Measurements from ENCODE around the gene PLCXD1.
"Not testable (repeated sequence)": the region's sequence is repeated elsewhere in the genome, so short reads cannot be mapped to it uniquely, and the experiment has no call there.

Gene PLCXD1

GRCh38 chrX:336227-336626 lies 55.0 kb downstream of the PLCXD1 start:
- DNase-seq: no peak

GRCh38 chrX:337331-337831 lies 56.2 kb downstream of the PLCXD1 start:
- DNase-seq: no peak

GRCh38 chrX:338281-338835 lies 57.2 kb downstream of the PLCXD1 start:
- no peak for DNase-seq

- no peak for DNase-seq
These were observed 57.7 kb downstream of the PLCXD1 start for GRCh38 chrX:338836-339400.

GRCh38 chrX:340121-340520 lies 58.9 kb downstream of the PLCXD1 start:
- no peak for DNase-seq

GRCh38 chrX:340641-341423 lies 59.7 kb downstream of the PLCXD1 start:
- DNase-seq: no peak

GRCh38 chrX:341541-342101 lies 60.4 kb downstream of the PLCXD1 start:
- DNase-seq: no peak

GRCh38 chrX:344371-344901 lies 63.3 kb downstream of the PLCXD1 start:
- no peak for DNase-seq

- no peak for DNase-seq
These were observed 64.1 kb downstream of the PLCXD1 start for GRCh38 chrX:345020-345925.

GRCh38 chrX:346034-346813 lies 65.0 kb downstream of the PLCXD1 start:
- DNase-seq: no peak

- no peak for DNase-seq
These were observed 66.4 kb downstream of the PLCXD1 start for GRCh38 chrX:347351-348117.

- no peak for DNase-seq
These were observed 67.4 kb downstream of the PLCXD1 start for GRCh38 chrX:348461-349117.

GRCh38 chrX:349196-349595 lies 68.0 kb downstream of the PLCXD1 start:
- DNase-seq: no peak

- DNase-seq: no peak
These were observed 68.5 kb downstream of the PLCXD1 start for GRCh38 chrX:349702-350101.

- DNase-seq: no peak
These were observed 69.0 kb downstream of the PLCXD1 start for GRCh38 chrX:350148-350533.

GRCh38 chrX:350534-351323 lies 69.5 kb downstream of the PLCXD1 start:
- DNase-seq: no peak

- DNase-seq: not testable (repeated sequence)
These were observed 70.1 kb downstream of the PLCXD1 start for GRCh38 chrX:351324-351641.

- no peak for DNase-seq
These were observed 70.6 kb downstream of the PLCXD1 start for GRCh38 chrX:351736-352135.

GRCh38 chrX:352181-352580 lies 71.0 kb downstream of the PLCXD1 start:
- DNase-seq: no peak

Data from NCI-H187 treated with DMSO at 0.1 percent for 48 hours (cell line).